T-helper 1 cell (primary cell): ENCODE data around the gene PML.

Experiments used
- DNase-seq, 5 donors: peaks; one replicate each; pipeline ENCODE4 v3.0.0-alpha.2; 2012 to 2020
- total RNA-seq, 4 donors: gene quantifications; one replicate each; lab custom pipeline; 2026; lab: John Stamatoyannopoulos, UW

The PML gene
- total RNA-seq, result 32.8 to 51.0 (median 46.4) reads per million in 4 donors

DNA sequence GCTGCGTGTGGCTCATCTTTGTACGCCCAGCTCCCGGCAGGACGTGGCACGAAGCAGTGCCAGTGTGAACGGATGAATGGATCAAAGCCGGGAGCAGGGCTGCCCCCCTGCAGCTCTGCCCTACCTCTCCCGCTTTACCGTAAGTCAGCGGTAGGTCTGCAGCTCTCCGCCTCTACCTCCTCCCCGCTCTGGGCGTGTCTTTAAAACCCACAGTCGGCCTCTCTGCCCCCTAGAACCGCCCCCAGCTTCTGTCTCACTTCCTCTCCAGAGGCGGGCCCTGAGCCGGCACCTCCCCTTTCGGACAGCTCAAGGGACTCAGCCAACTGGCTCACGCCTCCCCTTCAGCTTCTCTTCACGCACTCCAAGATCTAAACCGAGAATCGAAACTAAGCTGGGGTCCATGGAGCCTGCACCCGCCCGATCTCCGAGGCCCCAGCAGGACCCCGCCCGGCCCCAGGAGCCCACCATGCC lies at the start of gene PML:
PML (plus strand) TSS at position 304 of the 471 bp plus-strand sequence; CDS start at position 401, 97 bp downstream.
- peak; percentile 85 to 96 (median 89) for DNase-seq

GRCh38 chr15:73945130-73945508 lies 49.4 kb upstream of the PML start:
- DNase-seq, result no peak

DNA sequence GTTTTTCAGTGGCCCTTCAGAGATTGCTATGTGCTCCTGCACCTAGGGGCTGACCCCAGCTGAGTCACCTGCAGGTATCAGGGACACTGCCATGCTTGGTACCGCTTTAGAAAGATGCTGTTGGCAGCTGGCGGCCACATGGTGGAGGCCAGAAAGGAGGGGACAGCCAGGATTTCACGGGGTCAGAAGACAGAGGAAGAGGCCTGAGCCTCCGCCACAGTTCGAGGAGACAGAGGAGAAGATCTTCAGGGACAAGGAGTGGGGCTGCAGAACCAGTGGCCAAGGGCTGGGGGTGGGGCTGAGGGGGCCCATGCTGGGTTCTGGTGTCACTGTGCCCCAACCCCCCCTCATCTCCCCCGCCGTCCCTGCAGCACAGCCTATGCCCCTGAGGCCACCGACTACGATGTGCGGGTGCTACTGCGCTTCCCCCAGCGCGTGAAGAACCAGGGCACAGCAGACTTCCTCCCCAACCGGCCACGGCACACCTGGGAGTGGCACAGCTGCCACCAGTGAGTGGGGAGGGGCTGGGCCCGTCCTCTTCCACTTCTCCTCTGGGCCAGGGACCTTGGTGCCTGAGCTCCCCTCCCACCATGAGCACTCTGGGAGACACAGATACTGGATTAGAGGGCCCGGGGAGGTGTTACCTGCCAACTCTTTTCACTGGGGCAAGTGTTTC lies 48.3 kb upstream of the PML start:
- DNase-seq, result no peak

DNA sequence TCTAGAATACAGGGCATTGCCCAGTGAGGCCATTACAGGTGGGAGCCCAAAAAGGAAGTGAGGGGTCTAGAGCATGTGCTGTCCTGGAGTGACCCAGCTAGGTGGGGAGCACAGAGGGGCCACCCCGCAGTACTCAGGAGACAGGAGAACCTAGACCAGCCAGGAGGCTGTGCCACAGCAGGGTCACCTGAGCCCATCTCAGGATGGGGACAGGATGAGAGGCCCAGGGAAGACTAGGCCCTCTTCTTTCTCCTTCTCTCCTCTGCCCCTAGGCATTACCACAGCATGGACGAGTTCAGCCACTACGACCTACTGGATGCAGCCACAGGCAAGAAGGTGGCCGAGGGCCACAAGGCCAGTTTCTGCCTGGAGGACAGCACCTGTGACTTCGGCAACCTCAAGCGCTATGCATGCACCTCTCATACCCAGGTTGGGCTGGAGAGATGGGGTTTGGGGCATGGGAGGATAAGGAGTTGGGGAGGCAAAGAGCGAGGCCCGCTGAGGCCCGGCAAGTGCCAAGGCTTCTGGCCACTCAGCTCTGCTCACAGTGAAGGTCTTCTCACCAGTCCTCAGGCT lies 47.6 kb upstream of the PML start:
- DNase-seq, result no peak

DNA sequence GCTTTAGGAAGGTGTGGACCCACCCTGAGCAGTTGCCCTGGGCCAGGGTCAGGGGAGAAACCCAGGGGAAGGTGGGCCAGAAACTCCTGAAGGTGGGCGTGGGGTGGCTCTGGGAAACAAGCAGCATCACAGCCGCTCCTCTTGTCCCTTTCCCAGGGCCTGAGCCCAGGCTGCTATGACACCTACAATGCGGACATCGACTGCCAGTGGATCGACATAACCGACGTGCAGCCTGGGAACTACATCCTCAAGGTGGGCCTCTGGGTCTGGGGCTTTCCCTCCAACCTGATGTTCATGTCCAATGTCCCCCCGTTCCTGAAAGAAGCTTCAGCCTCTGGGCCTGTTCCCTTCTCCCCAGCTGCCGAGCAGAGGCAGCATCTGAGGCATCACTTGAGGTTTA lies 46.9 kb upstream of the PML start:
- DNase-seq, result no peak

DNA sequence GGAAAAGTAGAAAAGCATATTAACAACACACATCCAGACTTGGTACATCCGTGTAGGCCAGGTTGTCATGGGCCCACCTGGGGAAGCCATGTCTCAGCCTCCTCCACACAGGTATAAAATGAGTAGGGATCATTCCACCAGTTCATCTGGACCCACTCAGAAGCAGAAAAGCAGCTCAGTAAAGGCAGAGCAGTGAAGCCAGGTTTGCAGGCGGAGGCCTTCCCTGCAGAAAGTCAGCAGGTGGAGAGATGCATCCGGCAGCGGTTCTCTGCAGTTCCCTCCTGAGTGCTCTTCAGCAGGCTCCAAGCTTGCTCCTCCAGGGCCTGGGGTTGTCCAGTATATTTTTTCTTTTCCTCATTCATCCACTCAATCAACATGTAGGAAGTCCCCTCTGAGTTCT lies 46.1 kb upstream of the PML start:
- DNase-seq, result no peak

DNA sequence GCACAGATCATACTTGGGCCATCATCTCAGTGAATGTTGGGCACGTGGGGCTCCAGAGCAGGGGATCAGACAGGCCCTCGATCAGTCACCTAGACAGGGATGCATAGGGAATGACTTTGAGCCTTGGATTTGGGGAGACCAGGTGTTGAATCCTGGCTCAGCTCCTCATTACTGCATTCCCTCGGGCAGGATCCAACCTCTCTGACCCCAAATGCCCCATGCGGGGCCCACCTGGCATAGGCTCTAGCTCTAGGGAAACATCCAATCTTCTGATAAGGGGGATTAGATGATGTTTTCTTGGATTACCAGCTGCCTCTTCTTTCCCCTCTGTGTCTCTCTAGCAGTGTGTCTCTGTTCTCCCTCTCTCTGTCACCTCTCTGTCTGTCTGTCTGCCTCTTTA lies 45.5 kb upstream of the PML start:
- DNase-seq, result no peak

- DNase-seq, result no peak
Observed at GRCh38 chr15:73949496-73949895, 45.0 kb upstream of the PML start.

GRCh38 chr15:73950479-73950830 lies 44.1 kb upstream of the PML start:
- no peak for DNase-seq

GRCh38 chr15:73950831-73951561 lies 43.5 kb upstream of the PML start:
- DNase-seq, result peak; percentile 44 to 74 (median 59)

DNA sequence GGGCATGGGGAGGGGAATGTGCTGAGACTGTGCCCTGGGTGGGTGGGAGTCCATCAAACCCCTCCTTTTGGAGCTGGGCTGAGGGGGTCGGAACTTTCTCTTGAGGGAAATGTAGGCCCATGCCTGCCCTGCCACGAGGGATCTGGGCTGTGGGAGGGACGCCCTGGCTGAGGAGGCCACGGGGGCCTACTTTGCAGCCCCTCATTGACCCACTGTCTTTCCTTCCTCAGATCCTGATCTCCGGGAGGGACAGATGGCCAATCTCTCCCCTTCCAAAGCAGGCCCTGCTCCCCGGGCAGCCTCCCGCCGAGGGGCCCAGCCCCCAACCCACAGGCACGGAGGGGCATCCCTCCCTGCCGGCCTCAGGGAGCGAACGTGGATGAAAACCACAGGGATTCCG lies 42.9 kb upstream of the PML start:
- DNase-seq, result no peak

DNA sequence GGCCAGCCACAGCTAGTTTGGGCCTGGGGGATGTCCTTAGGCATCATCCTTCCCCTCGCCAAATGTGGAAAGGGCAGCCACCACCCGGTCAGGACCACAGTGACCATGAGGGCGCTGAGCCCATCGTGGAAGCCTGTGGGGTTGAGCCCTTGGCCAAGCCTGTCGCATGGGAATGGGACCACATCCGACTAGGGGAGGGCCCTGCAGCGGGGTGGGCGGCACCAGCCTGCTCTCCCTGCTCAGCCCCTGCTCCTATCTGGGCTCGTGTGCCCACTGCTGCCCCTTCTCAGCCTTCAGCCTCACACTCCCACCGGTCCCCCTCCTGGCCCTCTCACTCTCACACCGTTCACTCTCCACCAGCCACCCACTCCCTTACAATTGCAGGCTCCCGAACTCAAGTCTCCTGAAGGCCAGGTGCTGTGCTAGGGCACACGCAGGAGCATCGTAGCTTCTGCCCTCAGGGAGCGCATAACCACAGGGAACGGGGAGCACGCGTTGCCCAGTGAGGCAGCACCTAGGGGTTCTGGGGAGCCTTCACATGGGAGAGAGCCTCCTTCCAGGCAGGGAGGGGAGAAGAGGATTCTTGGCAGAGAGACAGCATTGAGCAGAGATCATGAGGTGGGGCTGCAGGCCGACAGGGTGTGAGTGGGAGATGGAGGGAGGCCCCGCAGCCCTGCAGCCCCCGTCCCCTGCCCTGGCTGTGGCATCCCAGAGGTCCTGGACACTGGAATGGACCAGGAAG lies 42.2 kb upstream of the PML start:
- no peak for DNase-seq

DNA sequence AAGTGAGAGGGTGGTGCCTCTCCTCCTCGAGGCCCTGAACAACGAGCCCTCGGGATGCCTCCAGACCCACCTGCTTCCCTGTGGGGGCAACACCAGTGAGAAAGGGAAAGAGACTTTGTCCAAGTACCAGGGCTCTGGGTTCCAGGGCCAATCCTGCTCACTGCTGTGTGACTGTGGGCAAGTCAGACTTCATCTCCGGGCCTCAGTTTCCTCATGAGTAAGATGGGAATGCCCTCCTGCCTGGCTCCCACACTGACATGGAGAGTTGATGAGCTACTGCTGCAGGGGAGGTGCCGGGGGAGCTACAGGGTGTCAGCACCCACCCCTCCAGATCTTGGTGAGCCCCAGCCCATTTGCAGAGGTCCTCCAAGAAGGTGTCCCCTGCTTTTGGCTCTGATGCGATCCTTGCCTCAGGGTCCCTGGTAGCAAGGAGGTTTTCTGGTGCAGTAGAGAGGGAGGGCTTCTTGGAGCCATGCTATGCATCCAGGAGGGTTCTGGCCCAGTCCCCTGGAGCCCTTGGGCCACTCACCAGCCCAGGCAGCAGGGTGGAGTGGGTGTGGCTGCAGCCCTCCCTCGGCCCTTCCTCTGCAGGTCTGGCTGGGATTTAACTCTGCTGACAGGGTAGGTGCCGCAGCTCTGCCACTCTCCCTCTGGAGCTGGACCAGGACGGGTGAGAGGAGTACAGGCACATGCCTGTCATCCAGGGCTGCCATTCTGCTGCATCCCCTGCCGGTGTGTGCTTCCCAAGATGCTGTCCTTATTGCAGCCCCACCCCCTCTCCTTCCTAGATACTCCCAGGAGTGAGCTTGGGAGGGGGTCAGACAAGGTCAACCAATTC lies 41.4 kb upstream of the PML start:
- DNase-seq, result no peak

GRCh38 chr15:73954188-73955145 lies 40.0 kb upstream of the PML start:
- DNase-seq, result no peak

GRCh38 chr15:73955326-73955725 lies 39.2 kb upstream of the PML start:
- no peak for DNase-seq

DNA sequence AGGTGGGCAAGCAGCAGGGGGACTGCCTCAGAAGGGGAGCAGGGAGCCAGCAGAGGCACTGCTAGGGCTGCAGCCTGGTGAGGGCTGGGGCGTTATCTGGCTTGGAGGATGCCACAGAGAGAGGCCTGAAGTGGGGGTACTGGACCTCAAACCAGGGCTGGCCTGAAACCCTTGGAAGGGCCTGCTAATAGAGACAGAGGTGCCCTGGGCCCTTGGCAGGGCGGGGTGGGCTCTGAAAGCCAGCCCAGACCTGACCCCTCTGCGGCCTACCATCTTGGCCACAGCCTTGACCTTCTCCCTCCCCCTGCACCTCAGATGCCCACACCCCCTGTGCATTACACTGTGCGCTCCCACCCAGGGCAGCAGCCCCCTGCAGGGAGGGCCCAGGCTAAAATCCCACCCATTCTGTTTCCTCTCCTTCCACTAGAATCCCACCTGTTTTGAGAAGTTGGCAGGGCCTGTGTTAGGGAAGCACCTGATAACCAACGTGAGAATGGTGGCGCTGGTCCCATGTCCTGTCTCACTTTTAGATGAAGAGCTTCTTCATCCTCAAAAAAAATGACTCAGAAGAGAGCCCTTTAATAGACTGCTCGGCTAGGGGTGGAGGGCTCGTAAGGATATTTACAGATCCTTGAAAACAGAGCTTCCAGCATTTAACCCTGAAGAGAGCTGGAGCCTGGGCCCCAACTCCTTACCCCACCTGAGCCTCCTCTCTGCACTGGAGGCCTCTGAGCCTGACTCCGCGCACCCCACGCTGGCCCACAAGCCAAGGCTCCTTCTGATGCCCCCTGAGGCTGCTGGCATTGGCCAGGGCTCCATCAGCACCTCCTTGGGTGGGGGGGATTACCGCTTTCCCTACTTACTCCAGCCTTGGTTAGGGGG lies 38.4 kb upstream of the PML start:
- no peak for DNase-seq

- no peak for DNase-seq
Observed at GRCh38 chr15:73956743-73957135, 37.8 kb upstream of the PML start.

DNA sequence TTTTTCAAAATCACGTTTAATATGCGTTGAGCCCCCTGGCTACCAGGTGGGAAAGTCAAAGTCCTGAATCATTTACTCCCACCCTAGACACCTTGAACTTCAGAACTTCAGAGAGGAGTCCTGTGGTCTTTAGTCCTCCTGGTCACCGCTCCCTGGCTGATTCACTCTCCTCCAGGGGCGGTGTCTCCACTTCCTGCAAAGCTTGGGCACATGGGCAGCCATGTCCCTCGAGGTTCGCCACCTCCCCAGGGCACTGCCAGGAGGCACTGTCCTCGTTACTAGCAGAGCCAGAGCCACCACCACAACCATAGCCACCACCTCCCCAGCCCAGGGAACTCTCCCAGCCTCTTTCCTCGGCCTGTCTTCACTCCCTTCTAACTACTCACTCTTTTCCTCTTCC lies 37.2 kb upstream of the PML start:
- DNase-seq, result no peak

- DNase-seq, result no peak
Observed at GRCh38 chr15:73957785-73958184, 36.7 kb upstream of the PML start.

DNA sequence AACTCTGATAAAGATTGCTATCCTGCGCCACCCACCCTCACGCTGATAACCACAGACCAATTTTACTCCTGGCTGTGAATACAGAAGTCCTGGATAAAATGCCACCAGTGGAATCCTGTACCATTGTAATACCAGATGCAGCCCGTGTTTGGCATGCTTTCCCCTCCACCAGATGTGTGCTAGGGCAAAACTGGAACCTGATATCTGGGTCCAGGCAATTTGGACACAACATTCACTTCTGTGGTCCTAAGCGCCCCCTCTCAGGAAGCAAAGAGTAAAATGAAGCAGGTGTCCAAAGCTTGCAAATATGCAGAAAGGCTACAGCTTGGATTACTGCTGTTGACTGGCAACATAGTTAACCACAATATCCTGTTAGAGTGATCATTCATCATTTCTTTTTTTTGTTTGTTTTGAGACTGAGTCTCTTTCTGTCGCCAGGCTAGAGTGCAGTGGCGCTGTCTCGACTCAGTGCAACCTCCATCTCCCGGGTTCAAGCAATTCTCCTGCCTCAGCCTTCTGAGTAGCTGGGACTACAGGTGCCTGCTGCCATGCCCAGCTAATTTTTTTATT lies 35.4 kb upstream of the PML start:
- peak in 1 of 5 donors; percentile 75 for DNase-seq
